HFF-Myc (cell line): ENCODE measurements around the gene TRAPPC5.

Experiments
- DNase-seq: peaks from one replicate; pipeline ENCODE4 v3.0.0-alpha.2; 2011; ENCODE audit warnings: low read depth; ENCODE audit errors: extremely low read depth
- H3K4me3 ChIP-seq: replicated peaks from 2 replicates; pipeline ENCODE4 v1.5.1; 2011; ENCODE audit warnings: low read depth, mild to moderate bottlenecking, control low read depth, low read length
- TF ChIP-seq, protein P1 (sequence below): IDR thresholded peaks from 2 replicates; pipeline ENCODE4 v1.5.1; 2012; ENCODE audit warnings: mild to moderate bottlenecking, low read depth, low read length, control low read depth; ENCODE audit errors: missing control alignments

The TRAPPC5 gene

DNA sequence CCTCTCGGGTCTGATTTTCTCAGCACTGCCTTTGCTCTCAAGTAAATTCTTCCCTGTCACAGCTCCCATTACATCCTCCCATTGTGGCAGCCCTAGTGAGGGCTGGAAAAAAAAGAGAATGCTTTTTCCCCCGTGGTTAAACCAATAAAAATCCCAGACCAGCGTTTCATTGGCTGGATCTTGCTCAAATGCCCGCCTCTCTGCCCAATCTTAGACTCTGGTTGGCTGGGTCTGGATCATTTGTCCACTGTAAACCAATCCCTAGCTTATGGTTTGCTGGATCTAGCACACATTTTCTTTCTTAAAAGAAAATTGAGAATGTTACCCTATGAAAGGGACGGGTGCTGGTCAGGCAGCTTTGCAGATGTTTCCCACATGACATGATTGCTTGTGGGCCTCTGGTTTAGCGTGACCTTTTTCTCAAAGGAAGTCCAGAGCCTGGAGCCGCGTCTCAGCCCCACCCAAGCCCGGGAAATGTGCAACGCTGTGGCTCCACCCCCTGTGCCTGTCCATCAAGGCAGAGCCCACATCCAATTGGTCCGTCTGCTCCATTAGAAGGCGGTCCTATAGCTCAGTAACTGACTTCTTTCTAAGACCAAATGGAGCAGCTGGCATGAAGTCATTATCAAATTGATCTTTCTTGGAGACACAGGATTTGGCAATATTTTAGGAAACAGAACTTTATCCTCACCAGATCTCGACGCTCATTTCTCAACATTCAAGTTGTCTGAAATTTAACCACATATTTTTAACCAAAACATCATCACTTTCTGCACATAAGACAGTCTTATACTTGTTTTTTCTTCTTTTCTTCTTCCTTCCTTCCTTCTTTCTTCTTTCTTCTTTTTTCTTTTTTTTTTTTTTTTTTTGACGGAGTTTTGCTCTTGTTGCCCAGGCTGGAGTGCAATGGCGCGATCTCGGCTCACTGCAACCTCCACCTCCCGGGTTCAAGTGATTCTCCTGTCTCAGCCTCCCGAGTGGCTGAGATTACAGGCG lies 6.3 kb upstream of the TRAPPC5 start:
- DNase-seq = peak; percentile 42
- H3K4me3 ChIP-seq = no peak overlapping the region
- TF ChIP-seq, protein P1, sequence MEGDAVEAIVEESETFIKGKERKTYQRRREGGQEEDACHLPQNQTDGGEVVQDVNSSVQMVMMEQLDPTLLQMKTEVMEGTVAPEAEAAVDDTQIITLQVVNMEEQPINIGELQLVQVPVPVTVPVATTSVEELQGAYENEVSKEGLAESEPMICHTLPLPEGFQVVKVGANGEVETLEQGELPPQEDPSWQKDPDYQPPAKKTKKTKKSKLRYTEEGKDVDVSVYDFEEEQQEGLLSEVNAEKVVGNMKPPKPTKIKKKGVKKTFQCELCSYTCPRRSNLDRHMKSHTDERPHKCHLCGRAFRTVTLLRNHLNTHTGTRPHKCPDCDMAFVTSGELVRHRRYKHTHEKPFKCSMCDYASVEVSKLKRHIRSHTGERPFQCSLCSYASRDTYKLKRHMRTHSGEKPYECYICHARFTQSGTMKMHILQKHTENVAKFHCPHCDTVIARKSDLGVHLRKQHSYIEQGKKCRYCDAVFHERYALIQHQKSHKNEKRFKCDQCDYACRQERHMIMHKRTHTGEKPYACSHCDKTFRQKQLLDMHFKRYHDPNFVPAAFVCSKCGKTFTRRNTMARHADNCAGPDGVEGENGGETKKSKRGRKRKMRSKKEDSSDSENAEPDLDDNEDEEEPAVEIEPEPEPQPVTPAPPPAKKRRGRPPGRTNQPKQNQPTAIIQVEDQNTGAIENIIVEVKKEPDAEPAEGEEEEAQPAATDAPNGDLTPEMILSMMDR = no peak

DNA sequence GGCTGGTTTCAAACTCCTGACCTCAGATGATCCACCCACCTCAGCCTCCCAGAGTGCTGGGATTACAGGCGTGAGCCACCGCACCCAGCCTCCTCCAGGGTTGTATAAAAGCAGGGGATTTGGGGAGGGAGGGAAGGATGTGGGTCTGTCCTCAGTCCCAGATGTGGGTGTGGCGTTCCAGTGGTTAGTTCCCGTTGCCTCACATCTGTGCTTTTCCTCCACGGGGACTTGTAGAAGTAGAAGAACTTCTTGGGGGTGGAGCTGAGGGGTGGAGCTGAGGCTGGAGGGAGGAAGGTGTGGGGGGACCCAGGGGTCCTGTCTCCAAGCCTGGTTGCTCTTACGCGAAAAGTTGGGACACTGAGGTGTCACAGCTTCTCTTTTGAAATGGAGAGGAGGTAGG lies 4.3 kb upstream of the TRAPPC5 start:
- TF ChIP-seq, protein P1 = no peak
- H3K4me3 ChIP-seq = no peak overlapping the region
- DNase-seq = no peak

DNA sequence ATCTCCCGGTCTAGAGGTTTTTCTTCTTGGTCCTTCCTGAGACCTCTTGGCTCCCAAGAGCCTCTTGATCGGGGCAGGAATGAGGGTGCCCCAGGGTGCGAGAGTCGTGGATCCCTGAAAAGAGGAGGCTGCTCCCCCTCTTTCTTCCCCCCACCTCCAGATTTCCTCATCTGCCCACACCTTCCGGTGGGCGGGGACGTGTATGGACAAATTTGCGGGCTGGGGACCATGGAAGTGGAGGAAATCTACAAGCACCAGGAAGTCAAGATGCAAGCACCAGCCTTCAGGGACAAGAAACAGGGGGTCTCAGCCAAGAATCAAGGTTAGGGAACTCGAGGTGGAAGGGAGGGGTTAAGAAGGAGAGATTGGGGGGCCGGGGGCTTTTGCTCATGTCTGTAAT lies 3.8 kb upstream of the TRAPPC5 start, which contains the start of gene MCEMP1:
TSS of gene MCEMP1 (plus strand) at position 237 of the 400 bp plus-strand sequence. CDS start at position 268, 31 bp downstream.
- TF ChIP-seq, protein P1 = no peak
- H3K4me3 ChIP-seq = no peak within 1 kb of the TSS
- DNase-seq = no peak

DNA sequence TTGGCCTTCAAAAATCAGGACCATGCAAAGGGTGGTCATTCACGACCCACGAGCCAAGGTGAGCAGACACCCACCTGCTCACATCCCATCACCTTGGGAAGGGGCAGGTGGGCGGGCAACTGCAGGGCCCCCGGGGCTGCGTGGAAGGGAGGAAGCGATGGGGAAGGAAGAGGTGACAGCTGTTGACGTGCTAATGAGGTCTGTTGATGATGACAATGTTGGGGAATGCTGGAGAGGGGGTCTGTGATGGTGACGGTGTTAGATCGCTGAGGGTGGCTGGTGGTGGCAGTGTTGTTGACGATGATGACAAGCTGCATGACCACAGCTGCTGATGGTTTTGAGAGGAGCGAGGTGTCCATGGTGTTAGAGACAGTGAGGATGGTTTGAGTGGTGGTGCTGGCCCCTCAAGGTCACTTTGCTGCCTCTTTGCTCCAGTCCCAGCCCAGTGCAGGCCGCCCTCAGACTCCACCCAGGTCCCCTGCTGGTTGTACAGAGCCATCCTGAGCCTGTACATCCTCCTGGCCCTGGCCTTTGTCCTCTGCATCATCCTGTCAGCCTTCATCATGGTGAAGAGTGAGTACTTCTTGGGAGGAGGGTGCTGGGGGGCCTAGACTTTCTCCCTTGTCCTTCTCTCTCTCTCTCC lies 2.8 kb upstream of the TRAPPC5 start:
- DNase-seq = no peak
- no peak overlapping the region for H3K4me3 ChIP-seq
- TF ChIP-seq, protein P1 = no peak

DNA sequence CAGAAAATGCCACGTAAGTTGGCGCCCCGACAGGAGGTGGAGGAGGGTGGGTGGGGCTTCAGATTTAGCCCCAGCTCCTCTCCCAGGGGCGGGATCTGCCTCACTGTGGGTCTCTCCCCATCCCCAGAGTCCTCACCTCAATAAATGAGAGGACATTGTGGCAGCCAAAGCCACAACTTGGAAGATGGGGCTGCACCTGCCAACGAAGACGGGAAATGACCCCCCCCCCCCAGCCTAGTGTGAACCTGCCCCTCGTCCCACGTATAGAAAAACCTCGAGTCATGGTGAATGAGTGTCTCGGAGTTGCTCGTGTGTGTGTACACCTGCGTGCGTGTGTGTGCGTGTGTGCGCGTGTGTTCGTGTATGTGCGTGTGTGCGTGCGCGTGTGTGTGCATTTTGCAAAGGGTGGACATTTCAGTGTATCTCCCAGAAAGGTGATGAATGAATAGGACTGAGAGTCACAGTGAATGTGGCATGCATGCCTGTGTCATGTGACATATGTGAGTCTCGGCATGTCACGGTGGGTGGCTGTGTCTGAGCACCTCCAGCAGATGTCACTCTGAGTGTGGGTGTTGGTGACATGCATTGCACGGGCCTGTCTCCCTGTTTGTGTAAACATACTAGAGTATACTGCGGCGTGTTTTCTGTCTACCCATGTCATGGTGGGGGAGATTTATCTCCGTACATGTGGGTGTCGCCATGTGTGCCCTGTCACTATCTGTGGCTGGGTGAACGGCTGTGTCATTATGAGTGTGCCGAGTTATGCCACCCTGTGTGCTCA lies 1.5 kb upstream of the TRAPPC5 start:
- no peak overlapping the region for H3K4me3 ChIP-seq
- DNase-seq = no peak
- TF ChIP-seq, protein P1 = no peak
